ENCODE results near the gene PALS2. TPM values are rescaled to one million over a fixed set of nuclear protein-coding genes. Genes with fewer than 3 reads are reported as not detected.
A peak's percentile ranks its signal among the peaks of the same experiment; 100 is the strongest.

The PALS2 gene
- total RNA-seq, 1 donor from 2014 or later, result 15.3 TPM

DNA sequence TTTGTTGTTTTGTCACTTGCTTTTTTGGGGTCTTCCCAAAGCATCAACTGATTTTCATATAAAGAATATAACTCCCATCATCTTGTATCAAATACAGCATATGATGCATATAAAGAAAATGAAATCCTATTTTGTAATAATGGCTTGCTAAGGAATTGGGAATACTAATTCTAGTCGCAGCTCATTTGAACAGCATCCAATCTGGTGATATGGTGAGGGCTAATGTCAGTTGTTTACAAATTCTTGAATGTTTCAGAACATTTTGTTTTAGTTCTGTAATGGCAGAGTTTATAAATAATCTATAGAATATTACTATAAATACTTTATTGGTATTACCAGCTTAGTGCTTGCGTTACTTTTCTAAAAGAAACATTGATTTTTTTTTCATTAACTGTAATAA is 8.9 kb downstream of the PALS2 start:
- DNase-seq (ENCODE audit: low read depth in 2 of 2), result no peak

GRCh38 chr7:24587853-24588252 is 14.6 kb downstream of the PALS2 start:
- peak; percentile 18 to 48 for DNase-seq (ENCODE audit: low read depth in 2 of 2)

GRCh38 chr7:24591152-24591551 is 17.9 kb downstream of the PALS2 start:
- no peak for DNase-seq (ENCODE audit: low read depth in 2 of 2)

- no peak for DNase-seq (ENCODE audit: low read depth in 2 of 2)
Observed at GRCh38 chr7:24595671-24596418, 22.6 kb downstream of the PALS2 start.

GRCh38 chr7:24597014-24597413 is 23.8 kb downstream of the PALS2 start:
- DNase-seq (ENCODE audit: low read depth in 2 of 2), result no peak

- DNase-seq (ENCODE audit: low read depth in 2 of 2), result no peak
Observed at GRCh38 chr7:24601600-24601999, 28.3 kb downstream of the PALS2 start.

- no peak for DNase-seq (ENCODE audit: low read depth in 2 of 2)
Observed at GRCh38 chr7:24602860-24603456, 29.7 kb downstream of the PALS2 start.

GRCh38 chr7:24604630-24605029 is 31.4 kb downstream of the PALS2 start:
- DNase-seq (ENCODE audit: low read depth in 2 of 2), result no peak

DNA sequence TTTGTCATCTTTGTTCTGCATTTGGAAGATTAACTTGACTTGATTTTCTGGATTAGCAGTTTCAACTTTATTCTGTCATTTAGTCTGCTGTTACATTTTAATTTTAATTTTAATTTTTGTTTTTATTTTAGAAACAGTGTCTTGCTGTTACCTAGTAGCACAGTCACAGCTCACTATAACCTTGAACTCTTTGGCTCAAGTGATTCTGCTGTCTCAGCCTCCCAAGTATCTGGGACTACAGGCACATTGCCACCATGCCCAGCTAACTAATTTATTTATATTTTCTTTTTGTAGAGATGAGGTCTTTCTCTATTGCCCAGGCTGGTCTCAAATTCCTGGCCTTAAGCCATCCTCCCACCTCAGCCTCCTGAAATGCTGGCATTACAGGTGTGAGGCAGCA is 35.3 kb downstream of the PALS2 start:
- DNase-seq (ENCODE audit: low read depth in 2 of 2), result no peak

DNA sequence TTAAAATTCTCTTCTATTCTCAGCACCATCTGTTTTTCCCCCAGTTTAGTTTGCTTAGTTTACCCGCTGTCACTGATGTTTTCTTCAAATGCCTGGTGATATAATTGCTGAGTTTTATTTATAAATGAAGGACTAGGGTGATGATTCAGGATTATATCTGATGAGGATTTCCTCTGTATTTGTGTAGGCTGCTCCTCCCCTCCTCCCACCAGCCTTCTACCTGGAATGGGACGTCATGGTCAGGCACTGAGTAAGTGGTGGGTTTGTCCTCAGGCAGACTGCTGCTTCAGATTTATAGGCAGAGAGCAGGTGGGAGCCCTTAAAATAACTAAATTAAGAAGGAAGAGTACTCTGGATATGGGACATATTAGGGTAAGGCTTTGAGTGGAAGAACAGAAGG is 35.8 kb downstream of the PALS2 start:
- peak; percentile 5 to 46 for DNase-seq (ENCODE audit: low read depth in 2 of 2)

- no peak for DNase-seq (ENCODE audit: low read depth in 2 of 2)
Observed at GRCh38 chr7:24609570-24609969, 36.3 kb downstream of the PALS2 start.

DNA sequence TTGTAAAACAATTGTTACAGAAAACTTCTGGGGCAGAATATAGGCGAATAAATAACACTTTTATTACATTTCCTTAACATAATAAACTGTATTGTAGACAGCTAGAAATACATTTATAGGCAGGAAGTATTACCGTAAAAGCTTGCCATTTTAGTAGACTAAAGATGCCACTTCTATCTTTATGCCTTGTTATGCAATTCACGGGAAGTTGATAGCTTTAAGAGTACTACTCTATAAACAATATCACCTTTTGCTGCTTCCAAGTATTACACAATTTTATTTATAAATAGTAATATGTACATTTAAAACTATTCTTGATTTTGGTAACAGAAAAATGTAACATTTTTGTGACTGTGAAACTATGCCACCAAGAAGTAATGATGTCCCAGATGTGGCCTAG is 37.9 kb downstream of the PALS2 start:
- DNase-seq (ENCODE audit: low read depth in 2 of 2), result no peak

GRCh38 chr7:24617957-24618616 is 44.8 kb downstream of the PALS2 start:
- no peak for DNase-seq (ENCODE audit: low read depth in 2 of 2)

DNA sequence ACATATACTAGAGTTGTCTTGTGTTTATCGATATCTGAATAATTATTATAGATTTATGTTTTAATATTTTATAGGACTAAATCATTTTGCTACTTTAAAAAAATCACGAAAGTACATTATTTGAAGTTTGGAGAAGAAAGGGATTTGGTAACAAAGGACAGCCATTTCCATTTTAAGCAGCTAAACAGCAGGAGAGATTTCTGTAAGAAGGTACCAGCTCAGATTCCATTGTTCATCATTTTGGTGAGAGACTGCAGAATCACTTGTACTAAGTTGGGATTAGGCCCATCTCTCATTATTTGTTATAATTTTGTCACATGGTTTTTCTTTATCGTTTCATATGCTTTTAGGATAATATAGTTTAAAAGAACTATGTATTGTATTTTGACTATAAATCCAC is 46.7 kb downstream of the PALS2 start:
- no peak for DNase-seq (ENCODE audit: low read depth in 2 of 2)

DNA sequence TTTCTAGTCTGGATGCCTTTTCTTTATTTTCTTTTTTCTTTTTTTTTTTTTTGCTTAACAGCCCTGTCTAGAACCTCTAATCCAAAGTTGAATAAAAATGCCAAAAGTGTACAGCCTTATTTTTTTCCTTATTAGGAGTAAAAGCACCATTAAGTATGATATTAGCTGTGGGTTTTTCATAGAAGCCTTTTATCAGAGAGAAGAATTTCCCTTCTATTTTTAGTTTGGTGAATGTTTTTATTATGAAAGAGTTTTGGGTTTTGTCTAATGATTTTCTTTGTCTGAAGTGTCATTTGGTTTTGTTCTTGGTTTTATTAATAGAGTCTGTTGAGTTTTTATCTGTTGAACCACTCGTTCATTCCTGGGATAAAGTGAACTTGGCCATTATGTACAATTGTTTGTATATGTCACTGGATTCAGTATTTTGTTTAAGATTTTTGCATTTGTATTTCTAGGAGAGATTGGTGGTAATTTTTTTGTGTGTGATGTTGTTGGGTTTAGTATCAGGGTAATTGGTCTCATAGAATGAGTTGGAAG is 49.5 kb downstream of the PALS2 start:
- no peak for DNase-seq (ENCODE audit: low read depth in 2 of 2)

Other genes with a start within 250 kb of the PALS2 start
- 8.3 and 22.2 TPM in 2 replicates for gene GSDME, start 184.0 kb downstream of the PALS2 start, total RNA-seq

Data from lung microvascular endothelial cell (primary cell).